ENCODE results near the gene CRLF2.
A peak's percentile ranks its signal among the peaks of the same experiment; 100 is the strongest.
"Not testable (repeated sequence)": the region's sequence is repeated elsewhere in the genome, so short reads cannot be mapped to it uniquely, and the experiment has no call there.

The CRLF2 gene

DNA sequence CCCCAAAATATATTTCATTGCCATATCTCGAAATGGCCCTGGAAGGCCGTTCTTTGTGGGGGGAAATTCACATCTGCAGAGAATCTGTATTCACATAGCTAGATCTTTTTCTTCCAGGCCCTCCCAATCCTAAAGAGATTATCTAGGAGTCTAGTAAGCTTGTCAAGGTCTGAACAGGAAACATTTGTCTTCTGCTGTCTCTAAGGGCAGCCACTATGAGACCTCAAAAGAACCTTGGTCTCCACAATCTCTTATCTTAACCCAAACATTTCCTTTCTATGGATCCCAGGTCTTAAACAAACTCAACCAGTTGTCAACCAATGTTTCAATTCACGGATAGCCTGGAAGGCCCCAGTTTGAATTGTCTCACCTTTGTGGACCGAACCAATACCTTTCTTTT, 45.0 kb downstream of the CRLF2 start:
- no peak for DNase-seq (ENCODE audit: low spot score)

DNA sequence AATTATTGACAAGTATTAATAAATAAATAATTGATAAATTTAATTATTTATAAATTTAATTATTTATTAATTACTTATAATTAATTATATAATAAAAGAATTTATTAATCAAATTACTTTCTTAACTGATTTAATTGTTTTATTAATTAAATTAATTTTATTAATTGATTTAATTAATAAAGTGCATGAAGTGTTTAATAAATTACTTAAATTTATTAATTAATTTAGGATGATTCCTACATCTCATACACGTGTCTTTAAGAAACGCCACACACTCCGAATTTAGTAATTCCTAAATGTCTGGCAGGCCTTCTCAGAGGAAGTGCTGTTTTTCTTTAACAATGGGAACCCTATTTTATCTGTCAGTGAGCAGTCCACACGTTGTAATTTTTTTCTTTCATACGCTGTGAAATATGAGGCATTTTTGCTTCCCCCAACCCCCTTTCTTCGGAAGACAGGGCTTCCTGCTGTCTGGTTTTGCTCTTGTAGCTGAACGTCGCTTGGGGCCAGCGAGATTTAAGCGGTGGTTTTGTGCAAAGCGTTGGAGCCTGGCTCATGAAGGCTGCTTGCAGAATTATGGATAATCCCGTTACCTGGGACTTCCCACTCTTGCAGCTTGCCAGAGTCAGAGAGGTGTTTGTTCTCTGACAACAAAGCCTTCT, 46.8 kb downstream of the CRLF2 start:
- DNase-seq (ENCODE audit: low spot score), result no peak

DNA sequence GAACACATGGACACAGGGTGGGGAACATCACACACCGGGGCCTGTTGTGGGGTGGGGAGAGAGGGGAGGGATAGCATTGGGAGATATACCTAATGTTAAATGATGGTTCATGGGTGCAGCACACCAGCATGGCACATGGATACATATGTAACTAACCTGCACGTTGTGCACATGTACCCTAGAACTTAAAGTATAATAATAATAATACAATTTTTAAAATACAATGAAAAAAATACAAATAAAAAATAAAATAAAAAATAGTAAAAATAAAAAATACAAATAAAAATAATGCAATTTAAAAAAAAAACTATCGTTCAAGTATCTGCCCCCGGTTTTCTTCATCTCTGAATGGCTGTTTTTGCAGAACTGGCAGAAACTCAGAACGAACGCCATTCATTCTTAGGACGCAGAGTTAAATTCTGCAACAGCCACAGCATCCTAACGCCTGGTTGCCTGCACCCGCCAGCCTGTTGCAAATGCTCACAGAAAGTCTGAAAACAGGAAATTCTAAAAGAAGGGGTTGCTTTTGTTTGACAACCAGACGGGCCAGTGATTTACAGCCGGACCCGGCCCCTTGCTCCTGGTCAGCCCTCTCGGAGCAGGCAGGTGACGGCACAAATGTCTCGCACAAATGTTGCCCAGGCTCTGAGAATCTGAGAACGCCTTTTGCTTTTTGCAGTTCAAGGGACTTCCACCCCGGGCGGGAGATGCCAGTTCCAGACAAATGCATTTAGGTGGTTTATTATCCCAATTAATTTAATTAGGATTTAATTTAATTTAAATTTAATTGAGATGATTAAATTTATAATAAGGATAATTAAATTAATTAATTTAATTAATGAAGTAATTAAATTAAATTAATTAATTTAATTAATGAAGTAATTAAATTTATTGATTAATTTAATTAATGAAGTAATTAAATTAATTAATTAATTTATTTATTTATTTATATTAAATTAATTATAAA, 47.8 kb downstream of the CRLF2 start:
- DNase-seq (ENCODE audit: low spot score), result no peak

DNA sequence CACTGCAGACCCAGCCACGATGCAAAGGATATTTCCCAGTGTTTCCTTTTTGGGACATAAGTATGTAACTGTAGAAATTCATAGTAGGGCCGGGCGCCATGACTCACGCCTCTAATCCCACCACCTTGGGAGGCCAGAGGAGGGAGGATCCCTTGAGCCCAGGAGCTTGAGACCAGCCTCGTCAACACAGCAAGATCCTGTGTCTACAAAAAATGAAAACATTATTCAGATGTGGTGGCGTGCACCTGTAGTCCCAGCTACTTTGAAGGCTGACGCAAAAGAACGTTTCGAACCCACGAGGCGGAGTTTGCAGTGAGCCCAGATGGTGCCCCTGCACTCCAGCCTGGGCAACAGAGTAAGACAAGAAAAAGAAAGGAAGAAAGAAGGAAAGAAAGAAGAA, 49.2 kb downstream of the CRLF2 start:
- no peak for DNase-seq (ENCODE audit: low spot score)

GRCh38 chrX:1162119-1162916, 50.1 kb downstream of the CRLF2 start:
- DNase-seq (ENCODE audit: low spot score), result no peak

- no peak for DNase-seq (ENCODE audit: low spot score)
Observed at GRCh38 chrX:1159548-1159947, 52.9 kb downstream of the CRLF2 start.

DNA sequence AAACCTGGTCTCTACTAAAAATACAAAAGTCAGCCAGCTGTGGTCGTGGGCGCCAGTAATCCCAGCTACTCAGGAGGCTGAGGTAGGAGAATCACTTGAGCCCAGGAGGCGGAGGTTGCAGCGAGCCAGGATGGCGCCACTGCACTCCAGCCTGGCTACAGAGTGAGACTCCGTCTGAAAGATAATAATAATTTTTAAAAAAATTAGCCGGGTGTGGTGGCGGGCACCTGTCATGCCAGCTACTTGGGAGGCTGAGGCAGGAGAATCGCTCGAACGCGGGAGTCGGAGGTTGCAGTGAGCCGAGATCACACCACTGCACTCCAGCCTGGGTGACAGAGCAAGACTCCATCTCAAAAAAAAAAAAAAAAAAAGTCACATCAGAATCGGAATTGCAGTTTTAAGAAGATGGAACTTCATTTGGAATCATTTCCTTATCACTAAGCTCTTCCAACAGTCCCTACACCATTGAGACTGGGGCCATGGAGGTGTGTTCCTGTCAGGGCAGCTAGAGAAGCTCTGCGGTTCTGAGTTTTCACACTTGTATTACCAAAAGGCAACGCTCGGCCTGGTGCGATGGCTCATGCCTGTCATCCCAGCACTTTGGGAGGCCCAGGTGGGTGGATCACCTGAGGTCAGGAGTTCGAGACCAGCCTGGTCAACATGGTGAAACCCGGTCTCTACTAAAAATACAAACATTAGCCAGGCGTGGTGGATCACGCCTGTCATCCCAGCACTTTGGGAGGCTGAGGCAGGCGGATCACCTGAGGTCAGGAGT, 55.6 kb downstream of the CRLF2 start:
- DNase-seq (ENCODE audit: low spot score), result not testable (repeated sequence)

DNA sequence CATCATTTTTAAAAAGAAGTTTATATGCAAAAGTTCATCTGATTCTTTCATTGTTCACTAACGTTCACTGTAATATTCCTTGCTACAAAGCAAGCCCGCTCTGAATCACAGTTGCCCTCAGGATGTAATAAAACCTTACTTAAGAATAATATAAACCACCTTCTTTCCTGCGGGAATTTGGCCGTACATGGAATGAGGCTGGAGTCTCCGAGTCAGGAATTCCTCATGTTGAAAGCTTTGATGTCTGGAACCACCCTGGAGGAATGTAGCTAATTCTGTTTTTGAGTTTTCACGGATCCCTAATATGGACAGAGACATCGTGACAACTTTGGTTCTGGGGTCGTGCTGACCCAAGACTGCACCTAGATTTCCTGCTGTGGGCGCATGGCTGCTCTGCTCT, 58.5 kb downstream of the CRLF2 start:
- DNase-seq (ENCODE audit: low spot score), result peak; percentile 38

DNA sequence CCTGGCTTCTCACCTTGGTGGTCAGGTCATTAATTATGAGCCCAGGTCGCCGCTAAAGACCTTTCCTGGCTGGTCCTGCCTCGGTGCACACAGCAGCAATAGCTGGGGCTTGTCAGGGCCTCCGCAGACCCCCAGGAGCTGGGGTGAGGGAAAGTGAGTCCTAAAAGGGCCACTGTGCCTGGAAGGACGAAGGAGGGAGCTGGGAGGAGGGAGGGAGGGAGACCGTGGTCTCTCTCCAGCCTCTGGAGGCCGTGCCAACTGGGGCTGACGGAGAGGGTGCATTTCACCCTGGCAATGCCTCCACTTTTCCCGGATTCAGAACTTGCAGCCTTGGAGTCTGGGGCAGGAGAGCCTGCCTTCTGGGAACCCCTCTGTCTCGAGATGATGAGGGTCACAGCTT, 60.4 kb downstream of the CRLF2 start:
- DNase-seq (ENCODE audit: low spot score), result no peak

GRCh38 chrX:1151378-1152077, 60.9 kb downstream of the CRLF2 start:
- no peak for DNase-seq (ENCODE audit: low spot score)

GRCh38 chrX:1150569-1151347, 61.7 kb downstream of the CRLF2 start:
- no peak for DNase-seq (ENCODE audit: low spot score)

DNA sequence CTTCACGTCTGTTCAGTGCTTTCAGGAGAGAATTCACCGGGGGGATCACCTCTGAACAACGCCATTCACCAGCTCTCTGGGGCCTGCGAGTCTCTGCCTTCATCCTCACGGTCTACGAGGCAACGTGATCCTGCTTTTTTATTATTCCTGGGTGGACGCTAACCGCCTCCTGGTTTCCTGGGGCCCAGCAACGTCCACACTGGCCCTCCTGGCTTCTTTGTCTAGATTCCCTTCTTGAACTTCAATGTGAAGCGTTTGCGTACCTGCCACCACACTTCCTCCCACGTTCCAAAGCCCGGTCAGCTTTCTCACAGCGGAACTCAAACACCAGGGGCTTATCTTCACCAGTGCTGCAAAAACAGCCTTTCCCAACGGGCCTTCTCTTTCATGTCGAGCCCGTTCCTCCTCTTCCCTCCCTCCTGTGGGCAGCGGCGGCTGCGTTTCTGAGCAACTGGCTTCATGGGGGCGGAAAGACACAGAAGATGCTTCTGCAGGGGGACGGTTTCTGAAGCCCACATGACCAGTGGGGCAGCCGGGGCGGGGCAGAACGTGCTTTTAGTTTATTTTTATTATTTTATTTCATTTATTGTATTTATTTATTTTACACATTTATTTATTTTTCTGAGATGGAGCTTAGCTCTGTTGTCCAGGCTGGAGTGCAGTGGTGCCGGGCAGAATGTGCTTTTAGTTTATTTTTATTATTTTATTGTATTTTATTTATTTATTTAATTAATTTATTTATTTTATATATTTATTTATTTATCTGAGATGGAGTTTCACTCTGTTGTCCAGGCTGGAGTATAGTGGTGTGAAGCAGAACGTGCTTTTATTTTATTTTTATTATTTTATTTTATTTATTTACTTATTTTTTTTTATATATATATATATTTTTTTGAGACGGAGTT, 64.6 kb downstream of the CRLF2 start:
- DNase-seq (ENCODE audit: low spot score), result no peak

- DNase-seq (ENCODE audit: low spot score), result no peak
Observed at GRCh38 chrX:1144293-1144692, 68.2 kb downstream of the CRLF2 start.

Data from LoVo (cell line).